CD14-positive monocyte (primary cell): ENCODE data around the gene IL4R. TPM values are rescaled to one million over a fixed set of nuclear protein-coding genes. Genes with fewer than 3 reads are reported as not detected.

Experiments used
- DNase-seq, 3 donors: peaks; one replicate each; pipeline ENCODE4 v3.0.0-alpha.2; 2011 to 2022
- H2AFZ ChIP-seq: 2 replicates; pipeline ENCODE4 v1.6.0; 2012; ENCODE audit warnings: mild to moderate bottlenecking, low read depth, low read length, inconsistent platforms; ENCODE audit not compliant: insufficient read depth, poor library complexity, severe bottlenecking
- H3K27ac ChIP-seq, 2 donors: 1 replicate in 1 of 2; 2 replicates in 1 of 2; pipeline ENCODE4 v1.5.1; 2012 to 2013; ENCODE audit warnings: low read length in 2 of 2, control low read depth in 1 of 2, inconsistent platforms in 1 of 2, low read depth in 1 of 2, mild to moderate bottlenecking in 1 of 2
- H3K27me3 ChIP-seq, 2 donors: one replicate each; pipeline versions ENCODE4 v1.6.0 to v1.6.1; 2011 to 2013; ENCODE audit warnings: low read length in 2 of 2; ENCODE audit not compliant: control insufficient read depth in 2 of 2, insufficient read depth in 2 of 2
- H3K36me3 ChIP-seq, 2 donors: replicated peaks in 1 of 2; 1 replicate in 1 of 2; 2 replicates in 1 of 2; pipeline versions ENCODE4 v1.5.1 to v1.6.1; 2012 to 2013; ENCODE audit warnings: low read length in 2 of 2, control low read depth in 1 of 2, inconsistent platforms in 1 of 2, mild to moderate bottlenecking in 1 of 2; ENCODE audit not compliant: insufficient read depth in 2 of 2, control insufficient read depth in 1 of 2
- H3K4me1 ChIP-seq, 2 donors: 1 replicate in 1 of 2; 2 replicates in 1 of 2; pipeline versions ENCODE4 v1.5.1 to v1.6.1; 2012 to 2013; ENCODE audit warnings: low read length in 2 of 2, control low read depth in 1 of 2, inconsistent platforms in 1 of 2, mild to moderate bottlenecking in 1 of 2, moderate library complexity in 1 of 2; ENCODE audit not compliant: insufficient read depth in 2 of 2, control insufficient read depth in 1 of 2
- H3K4me2 ChIP-seq: replicated peaks from 2 replicates; pipeline ENCODE3; 2012; ENCODE audit warnings: low read length, moderate library complexity, mild to moderate bottlenecking; ENCODE audit not compliant: poor library complexity, severe bottlenecking; ENCODE audit errors: extremely low read depth
- H3K4me3 ChIP-seq, 3 experiments: fragments of 200-600 bp in 1 of 3; sonication (generic) in 1 of 3; replicated peaks in 1 of 3; 1 replicate in 2 of 3; 2 replicates in 1 of 3; pipeline ENCODE4 v1.5.1; 2011 to 2013; ENCODE audit warnings: low read length in 3 of 3, mild to moderate bottlenecking in 3 of 3, control low read depth in 2 of 3, low read depth in 2 of 3, inconsistent platforms in 1 of 3, moderate library complexity in 1 of 3
- H3K79me2 ChIP-seq: 2 replicates; pipeline ENCODE4 v1.6.0; 2012; ENCODE audit warnings: mild to moderate bottlenecking, control low read depth, inconsistent platforms, low read length, moderate library complexity; ENCODE audit not compliant: insufficient read depth
- H3K9ac ChIP-seq: 2 replicates; pipeline ENCODE4 v1.6.0; 2017; ENCODE audit warnings: low read length, mild to moderate bottlenecking; ENCODE audit not compliant: insufficient read depth, poor library complexity, severe bottlenecking
- H3K9me3 ChIP-seq, 2 donors: replicated peaks in 1 of 2; 1 replicate in 1 of 2; 2 replicates in 1 of 2; pipeline versions ENCODE4 v1.5.1 to v1.6.1; 2012 to 2013; ENCODE audit warnings: low read length in 2 of 2, control low read depth in 1 of 2; ENCODE audit not compliant: control insufficient read depth in 1 of 2, insufficient read depth in 1 of 2
- H4K20me1 ChIP-seq: 2 replicates; pipeline ENCODE4 v1.6.0; 2012; ENCODE audit warnings: mild to moderate bottlenecking, low read length, control low read depth, moderate library complexity; ENCODE audit not compliant: insufficient read depth
- H3K27ac Mint-ChIP-seq, 7 donors: one replicate each; pipeline ENCODE4 v1.8.0; 2020; ENCODE audit warnings: mild to moderate bottlenecking in 7 of 7, mixed read lengths in 7 of 7, moderate library complexity in 6 of 7, inconsistent platforms in 2 of 7
- H3K27me3 Mint-ChIP-seq, 3 donors: one replicate each; pipeline ENCODE4 v1.8.0; 2021 to 2022; ENCODE audit warnings: low read depth in 3 of 3, mild to moderate bottlenecking in 3 of 3, mixed read lengths in 3 of 3, moderate library complexity in 3 of 3, inconsistent platforms in 1 of 3
- H3K36me3 Mint-ChIP-seq, 2 donors: one replicate each; pipeline ENCODE4 v1.8.0; 2020; ENCODE audit warnings: mixed read lengths in 2 of 2, inconsistent platforms in 1 of 2, mild to moderate bottlenecking in 1 of 2
- H3K4me1 Mint-ChIP-seq: one replicate; pipeline ENCODE4 v1.8.0; 2020; ENCODE audit warnings: mild to moderate bottlenecking, mixed read lengths
- H3K4me3 Mint-ChIP-seq, 2 donors: one replicate each; pipeline ENCODE4 v1.8.0; 2020; ENCODE audit warnings: mild to moderate bottlenecking in 2 of 2, mixed read lengths in 2 of 2, moderate library complexity in 1 of 2
- H3K9me3 Mint-ChIP-seq, 7 donors: one replicate each; pipeline ENCODE4 v1.8.0; 2020 to 2022; ENCODE audit warnings: mixed read lengths in 7 of 7, mild to moderate bottlenecking in 6 of 7, moderate library complexity in 6 of 7, inconsistent platforms in 2 of 7
- WGBS: methylation state at CpG from one replicate; pipeline ENCODE4 v1.1.5; 2013; ENCODE audit warnings: missing lambda C conversion rate; ENCODE audit not compliant: insufficient coverage; 5-methylcytosine and 5-hydroxymethylcytosine counted together
- intact Hi-C, 2 donors: fragments of 100-400 bp; cut with micrococcal nuclease; formaldehyde crosslinking; loops; one replicate each; pipeline versions ENCODE4 v1.15.0 to v1.15.1; 2023
- polyA plus RNA-seq, 3 donors: library from polyadenylated mRNA; depleted of rRNA in 1 of 3; unstranded in 2 of 3; stranded (reverse) in 1 of 3; fragments of 300-500 nt in 2 of 3; fragments of >200 nt in 1 of 3; fragmentation: Illumina TruSeq in 2 of 3; gene quantifications; 1 replicate in 2 of 3; 2 replicates in 1 of 3; pipeline ENCODE4 v1.2.3, GENCODE V29; 2012 to 2021
- TF ChIP-seq, protein P1 (sequence below): fragments of 200-600 bp; IDR thresholded peaks from one replicate; pipeline ENCODE4 v1.8.0; 2022; ENCODE audit warnings: antibody characterized with exemption, mild to moderate bottlenecking

IL4R gene
- polyA plus RNA-seq, 3 donors = 25.1 to 80.4 (median 35.6) TPM

- intact Hi-C loops = loop anchor here in 1 of 2 donors (2.0 to 5.0 kb wide), 2 partner anchors 14 to 35 kb away; partner anchors contain the start of gene IL4R
- Histone ChIP-seq H3K9ac (peak overlapping the region; percentile 23), H3K9me3 (no peaks in the 10 kb centered on the region), H3K4me3 (peak overlapping the region in 1 of 3 experiments; percentile 1), H3K36me3 (peaks cover 75 to 86% of the 10 kb centered on the region in 2 donors), H3K4me1 (peaks cover 19 to 27% of the 10 kb centered on the region in 2 donors), H3K27me3 (no peaks in the 10 kb centered on the region), H3K79me2 (peaks cover 30% of the 10 kb centered on the region), H2AFZ (no peak overlapping the region), H4K20me1 (peaks cover 5% of the 10 kb centered on the region), H3K4me2 (peak overlapping the region; percentile 7), H3K27ac (peak overlapping the region; percentile 67 to 82)
- WGBS = no CpG with 5 or more reads among the region's 5 CpGs
- peaks cover 0 to 8% (median 2%) of the 10 kb centered on the region in 7 donors for H3K9me3 Mint-ChIP-seq
- H3K27ac Mint-ChIP-seq = peak overlapping the region; percentile 86 to 97 (median 93)
- H3K4me3 Mint-ChIP-seq = peak overlapping the region in 1 of 2 donors; percentile 70
- peaks cover 0 to 6% (median 0%) of the 10 kb centered on the region in 3 donors for H3K27me3 Mint-ChIP-seq
- peaks cover 27% of the 10 kb centered on the region for H3K4me1 Mint-ChIP-seq
- H3K36me3 Mint-ChIP-seq = peaks cover 79 to 95% of the 10 kb centered on the region in 2 donors
- DNase-seq = peak; percentile 72 to 88 (median 77)
- TF ChIP-seq, protein P1, sequence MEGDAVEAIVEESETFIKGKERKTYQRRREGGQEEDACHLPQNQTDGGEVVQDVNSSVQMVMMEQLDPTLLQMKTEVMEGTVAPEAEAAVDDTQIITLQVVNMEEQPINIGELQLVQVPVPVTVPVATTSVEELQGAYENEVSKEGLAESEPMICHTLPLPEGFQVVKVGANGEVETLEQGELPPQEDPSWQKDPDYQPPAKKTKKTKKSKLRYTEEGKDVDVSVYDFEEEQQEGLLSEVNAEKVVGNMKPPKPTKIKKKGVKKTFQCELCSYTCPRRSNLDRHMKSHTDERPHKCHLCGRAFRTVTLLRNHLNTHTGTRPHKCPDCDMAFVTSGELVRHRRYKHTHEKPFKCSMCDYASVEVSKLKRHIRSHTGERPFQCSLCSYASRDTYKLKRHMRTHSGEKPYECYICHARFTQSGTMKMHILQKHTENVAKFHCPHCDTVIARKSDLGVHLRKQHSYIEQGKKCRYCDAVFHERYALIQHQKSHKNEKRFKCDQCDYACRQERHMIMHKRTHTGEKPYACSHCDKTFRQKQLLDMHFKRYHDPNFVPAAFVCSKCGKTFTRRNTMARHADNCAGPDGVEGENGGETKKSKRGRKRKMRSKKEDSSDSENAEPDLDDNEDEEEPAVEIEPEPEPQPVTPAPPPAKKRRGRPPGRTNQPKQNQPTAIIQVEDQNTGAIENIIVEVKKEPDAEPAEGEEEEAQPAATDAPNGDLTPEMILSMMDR = no peak
These were observed 33.0 kb downstream of the IL4R start for GRCh38 chr16:27346819-27347218.

DNA sequence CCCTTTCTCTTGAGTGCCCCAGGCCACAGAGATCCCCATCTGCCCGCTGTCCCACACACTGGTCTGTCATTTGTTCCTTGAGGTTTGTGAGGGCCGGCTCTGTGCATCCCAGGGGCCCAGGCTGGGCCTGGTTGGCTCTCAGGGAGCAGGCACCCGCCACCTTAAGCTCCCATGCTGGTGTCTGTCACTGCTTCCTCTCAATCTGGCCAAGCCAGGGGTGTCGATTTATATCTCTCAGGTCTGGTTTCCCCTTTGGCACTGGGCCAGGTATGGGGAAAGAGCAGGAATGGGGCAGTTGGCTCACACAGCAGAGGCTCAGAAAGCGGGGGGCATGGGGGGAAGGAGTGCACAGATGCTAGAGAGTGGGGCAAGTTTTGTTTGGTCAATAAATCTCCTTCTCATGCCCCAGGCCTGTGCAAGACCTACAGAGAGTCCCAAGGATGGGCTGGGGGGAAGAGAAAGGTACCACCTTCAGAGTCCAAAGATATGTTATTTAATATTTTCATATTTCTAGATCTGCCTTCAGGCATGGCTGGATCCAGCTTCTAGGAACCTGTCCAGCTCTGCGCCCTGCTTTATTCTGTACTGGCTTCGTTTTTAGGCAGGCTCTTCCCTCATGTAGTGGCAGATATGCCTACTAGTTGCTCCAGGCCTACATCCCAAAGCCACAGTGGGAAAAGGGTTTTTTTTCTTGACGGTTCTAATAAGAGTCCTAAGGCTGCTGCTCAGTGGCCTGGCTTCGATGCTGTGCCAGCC, 34.3 kb downstream of the IL4R start:
- peaks cover 0 to 2% (median 0%) of the 10 kb centered on the region in 3 donors for H3K27me3 Mint-ChIP-seq
- Histone ChIP-seq H3K9me3 (no peaks in the 10 kb centered on the region), H2AFZ (no peak overlapping the region), H3K27ac (peak overlapping the region in 1 of 2 donors; percentile 82), H3K9ac (no peak overlapping the region), H3K4me2 (no peak overlapping the region), H4K20me1 (no peaks in the 10 kb centered on the region), H3K27me3 (no peaks in the 10 kb centered on the region), H3K4me1 (peaks cover 18 to 25% of the 10 kb centered on the region in 2 donors), H3K4me3 (no peak overlapping the region), H3K36me3 (peaks cover 75 to 86% of the 10 kb centered on the region in 2 donors), H3K79me2 (peaks cover 20% of the 10 kb centered on the region)
- H3K9me3 Mint-ChIP-seq = peaks cover 0 to 8% (median 2%) of the 10 kb centered on the region in 7 donors
- TF ChIP-seq, protein P1 = no peak
- peaks cover 22% of the 10 kb centered on the region for H3K4me1 Mint-ChIP-seq
- peaks cover 80 to 95% of the 10 kb centered on the region in 2 donors for H3K36me3 Mint-ChIP-seq
- intact Hi-C loops = loop anchor here in 1 of 2 donors (2.0 to 5.0 kb wide), 2 partner anchors 15 to 36 kb away; partner anchors contain the start of gene IL4R
- peak overlapping the region; percentile 54 to 93 (median 79) for H3K27ac Mint-ChIP-seq
- 44% methylated on average over 6 of the region's 9 CpGs for WGBS
- H3K4me3 Mint-ChIP-seq = no peak overlapping the region
- peak in 2 of 3 donors; percentile 29 to 41 for DNase-seq
